Ovary (tissue), 3 donors: ENCODE results near the gene CEP41.

Experiments
- EP300 ChIP-seq: sonication (generic); formaldehyde crosslinking; IDR thresholded peaks from one replicate; pipeline ENCODE4 v1.6.1; 2017; ENCODE audit warnings: antibody characterized with exemption
- TF ChIP-seq, protein P1 (sequence below), 3 donors: fragments of 450-650 bp in 2 of 3; fragments of 200-600 bp in 1 of 3; IDR thresholded peaks; one replicate each; pipeline versions ENCODE4 v1.5.1 to v1.8.0; 2016 to 2022; ENCODE audit warnings: antibody characterized with exemption in 3 of 3, mild to moderate bottlenecking in 1 of 3
- donor health status: DM: no; HTN: no; CAD: no.

DNA sequence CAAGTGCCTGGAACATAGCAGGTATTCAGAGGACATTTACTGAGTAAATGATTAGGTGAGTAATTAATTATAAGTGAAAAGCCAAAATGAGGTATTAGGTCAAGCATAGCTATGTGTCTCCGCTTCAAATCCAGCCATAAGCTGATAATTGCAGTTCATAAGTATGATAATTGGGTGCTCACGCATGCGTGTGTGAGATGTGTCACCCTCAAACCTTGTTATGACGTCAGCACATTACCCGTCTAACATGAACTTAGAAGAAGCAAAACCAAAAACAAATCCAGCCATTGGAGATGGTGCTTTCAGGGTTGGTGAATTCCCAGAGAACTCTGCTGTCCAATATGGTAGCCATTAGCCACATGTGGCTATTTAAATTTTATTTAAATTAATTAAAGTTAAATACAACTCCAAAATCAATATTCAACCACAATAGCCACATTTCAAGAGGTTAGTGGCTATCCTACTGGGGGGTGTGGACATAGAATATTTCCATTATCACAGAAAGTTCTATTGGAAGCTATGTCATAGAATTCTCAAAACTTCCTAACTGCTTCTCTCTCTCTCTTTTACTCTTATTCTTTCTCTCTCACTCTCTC, 96.4 kb downstream of the CEP41 start, which contains the start of gene CPA5:
- TF ChIP-seq, protein P1, sequence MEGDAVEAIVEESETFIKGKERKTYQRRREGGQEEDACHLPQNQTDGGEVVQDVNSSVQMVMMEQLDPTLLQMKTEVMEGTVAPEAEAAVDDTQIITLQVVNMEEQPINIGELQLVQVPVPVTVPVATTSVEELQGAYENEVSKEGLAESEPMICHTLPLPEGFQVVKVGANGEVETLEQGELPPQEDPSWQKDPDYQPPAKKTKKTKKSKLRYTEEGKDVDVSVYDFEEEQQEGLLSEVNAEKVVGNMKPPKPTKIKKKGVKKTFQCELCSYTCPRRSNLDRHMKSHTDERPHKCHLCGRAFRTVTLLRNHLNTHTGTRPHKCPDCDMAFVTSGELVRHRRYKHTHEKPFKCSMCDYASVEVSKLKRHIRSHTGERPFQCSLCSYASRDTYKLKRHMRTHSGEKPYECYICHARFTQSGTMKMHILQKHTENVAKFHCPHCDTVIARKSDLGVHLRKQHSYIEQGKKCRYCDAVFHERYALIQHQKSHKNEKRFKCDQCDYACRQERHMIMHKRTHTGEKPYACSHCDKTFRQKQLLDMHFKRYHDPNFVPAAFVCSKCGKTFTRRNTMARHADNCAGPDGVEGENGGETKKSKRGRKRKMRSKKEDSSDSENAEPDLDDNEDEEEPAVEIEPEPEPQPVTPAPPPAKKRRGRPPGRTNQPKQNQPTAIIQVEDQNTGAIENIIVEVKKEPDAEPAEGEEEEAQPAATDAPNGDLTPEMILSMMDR (IDR thresholded peaks at IDR 0.05), result no peak
- no peak for TF ChIP-seq EP300
